Left colon (tissue), 2 donors: ENCODE measurements around the gene SLC17A8. TPM values are rescaled to one million over a fixed set of nuclear protein-coding genes. Genes with fewer than 3 reads are reported as not detected.

Experiments
- ATAC-seq: fragments of 200-7000 bp; cut with Tn5 transposase; one replicate; pipeline ENCODE4 v1.9.1; 2020; ENCODE audit warnings: mild to moderate bottlenecking, moderate library complexity
- DNase-seq, 2 donors: peaks; one replicate each; pipeline ENCODE4 v3.0.0-alpha.2; 2020
- intact Hi-C, 2 donors: fragments of 100-400 bp; cut with DNase I in 1 of 2; cut with micrococcal nuclease in 1 of 2; formaldehyde crosslinking; loops; one replicate each; pipeline versions ENCODE4 v1.11.2 to v1.14.0; 2022; cut with DNase I, micrococcal nuclease
- total RNA-seq, 2 donors: library from RNA; stranded (reverse); fragmentation: NEBNext Ultra II Directional; extraction: Animal tissue kit (Norgen Biotek cat#: 25700); gene quantifications; one replicate each; pipeline ENCODE4 v1.2.1, GENCODE V29; 2021
- donor health status: DM: no; HTN: no; CAD: no.
- donor health status: DM: yes; HTN: yes; CAD: no.

Gene SLC17A8
- total RNA-seq, 2 donors from 2014 or later, result 2.3 to 15.2 TPM

- ATAC-seq, result no peak
- intact Hi-C loops, result no loop called here
- no peak for DNase-seq
These were observed 101.3 kb downstream of the SLC17A8 start for GRCh38 chr12:100458191-100458590.

GRCh38 chr12:100460702-100461101, 103.8 kb downstream of the SLC17A8 start:
- ATAC-seq (no peak), DNase-seq (peak in 1 of 2 donors; percentile 11)
- intact Hi-C loops, result no loop called here

- no peak for ATAC-seq
- intact Hi-C loops, result no loop called here
These were observed 104.6 kb downstream of the SLC17A8 start for GRCh38 chr12:100461330-100461973.

GRCh38 chr12:100463661-100464060, 106.8 kb downstream of the SLC17A8 start:
- no peak for DNase-seq
- intact Hi-C loops, result no loop called here
- ATAC-seq, result no peak

More at GRCh38 chr12:100461330-100461973, 104.6 kb downstream of the SLC17A8 start:
- no peak for DNase-seq

GRCh38 chr12:100464529-100464928, 107.7 kb downstream of the SLC17A8 start:
- ATAC-seq, result no peak
- intact Hi-C loops, result no loop called here

GRCh38 chr12:100468126-100468525, 111.3 kb downstream of the SLC17A8 start:
- intact Hi-C loops, result no loop called here
- no peak for DNase-seq
- ATAC-seq, result no peak

More at GRCh38 chr12:100464529-100464928, 107.7 kb downstream of the SLC17A8 start:
- DNase-seq, result no peak

Other genes with a start within 250 kb of the SLC17A8 start
- gene BLTP3B, start 214.2 kb upstream of the SLC17A8 start, total RNA-seq, result 10 to 100 TPM; 24.1 to 24.7 TPM
- gene ACTR6, start 156.3 kb upstream of the SLC17A8 start, total RNA-seq, result 10 to 100 TPM; 20.4 to 24.7 TPM
- 1 to 10 TPM; 1.7 to 3.0 TPM for gene DEPDC4, start 90.0 kb upstream of the SLC17A8 start, total RNA-seq
- 10 to 100 TPM; 65.7 to 66.0 TPM for gene SCYL2, start 89.9 kb upstream of the SLC17A8 start, total RNA-seq
- 10 to 100 TPM; 20.3 to 30.5 TPM for gene NR1H4, start 116.8 kb downstream of the SLC17A8 start, total RNA-seq
- 10 to 100 TPM; 16.0 to 26.6 TPM for gene GAS2L3, start 216.6 kb downstream of the SLC17A8 start, total RNA-seq